ENCODE data around the gene NNT.

DNA sequence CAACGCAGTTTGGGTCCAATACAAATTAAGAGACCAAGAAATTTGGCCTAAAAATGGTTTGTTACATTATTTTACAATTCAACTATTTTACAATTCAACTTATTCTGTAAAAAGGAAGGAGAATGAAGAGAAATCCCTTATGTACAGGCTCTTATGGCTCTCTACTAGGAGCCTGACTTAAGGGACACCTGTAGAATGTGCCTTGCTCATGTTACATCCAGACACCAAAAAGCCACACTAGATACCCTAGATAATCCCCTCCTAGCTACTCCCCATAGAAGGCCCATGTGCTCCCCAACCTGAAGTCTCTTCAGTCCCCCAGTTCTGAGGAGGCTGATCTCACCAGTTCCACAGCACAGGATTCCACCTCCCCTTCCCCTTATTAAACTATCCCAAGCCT is 14.1 kb upstream of the NNT start:
- TF ChIP-seq POLR2A (IDR thresholded peaks at IDR 0.05): no peak
- TF ChIP-seq, protein P1, sequence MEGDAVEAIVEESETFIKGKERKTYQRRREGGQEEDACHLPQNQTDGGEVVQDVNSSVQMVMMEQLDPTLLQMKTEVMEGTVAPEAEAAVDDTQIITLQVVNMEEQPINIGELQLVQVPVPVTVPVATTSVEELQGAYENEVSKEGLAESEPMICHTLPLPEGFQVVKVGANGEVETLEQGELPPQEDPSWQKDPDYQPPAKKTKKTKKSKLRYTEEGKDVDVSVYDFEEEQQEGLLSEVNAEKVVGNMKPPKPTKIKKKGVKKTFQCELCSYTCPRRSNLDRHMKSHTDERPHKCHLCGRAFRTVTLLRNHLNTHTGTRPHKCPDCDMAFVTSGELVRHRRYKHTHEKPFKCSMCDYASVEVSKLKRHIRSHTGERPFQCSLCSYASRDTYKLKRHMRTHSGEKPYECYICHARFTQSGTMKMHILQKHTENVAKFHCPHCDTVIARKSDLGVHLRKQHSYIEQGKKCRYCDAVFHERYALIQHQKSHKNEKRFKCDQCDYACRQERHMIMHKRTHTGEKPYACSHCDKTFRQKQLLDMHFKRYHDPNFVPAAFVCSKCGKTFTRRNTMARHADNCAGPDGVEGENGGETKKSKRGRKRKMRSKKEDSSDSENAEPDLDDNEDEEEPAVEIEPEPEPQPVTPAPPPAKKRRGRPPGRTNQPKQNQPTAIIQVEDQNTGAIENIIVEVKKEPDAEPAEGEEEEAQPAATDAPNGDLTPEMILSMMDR (IDR thresholded peaks at IDR 0.05): no peak
- no peak for TF ChIP-seq EP300 (IDR thresholded peaks at IDR 0.05; ENCODE audit: low read depth)
- TF ChIP-seq POLR2AphosphoS5 (IDR thresholded peaks at IDR 0.05): no peak
